ENCODE measurements around the gene KHDC3L. TPM values are rescaled to one million over a fixed set of nuclear protein-coding genes. Genes with fewer than 3 reads are reported as not detected.

Gene KHDC3L
- total RNA-seq, 2 experiments from 2014 or later, result not detected

DNA sequence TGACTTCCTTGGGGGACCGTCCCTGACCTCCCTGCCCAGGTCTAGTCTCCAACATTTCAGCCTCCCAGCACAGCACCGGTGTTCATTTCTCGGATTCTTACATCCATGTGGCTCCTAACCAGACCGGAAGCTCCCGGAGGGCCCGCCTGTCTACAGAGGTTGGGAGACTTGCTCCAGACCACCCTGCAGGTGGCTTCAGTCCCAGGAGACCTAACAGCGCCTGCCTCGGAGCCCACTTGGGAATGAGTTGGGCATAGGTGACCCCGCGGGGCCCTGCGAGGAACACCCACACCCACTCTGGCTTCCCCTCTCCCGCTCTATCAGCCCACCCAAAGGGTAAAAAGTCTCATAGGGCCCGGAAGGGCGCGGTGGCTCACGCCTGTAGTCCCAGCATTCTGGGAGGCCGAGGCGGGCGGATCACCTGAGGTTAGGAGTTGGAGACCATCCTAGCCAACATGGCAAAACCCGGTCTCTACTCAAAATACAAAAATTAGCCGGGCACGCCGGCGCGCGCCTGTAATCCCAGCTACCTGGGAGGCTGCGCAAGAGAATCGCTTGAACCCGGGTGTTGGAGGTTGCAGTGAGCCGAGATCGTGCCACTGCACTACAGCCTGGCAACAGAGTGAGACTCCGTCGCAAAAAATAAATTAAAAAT is 13.8 kb upstream of the KHDC3L start:
- H3K9me2 ChIP-seq (ENCODE audit: insufficient read depth, low read length), result no peaks in the 10 kb centered on the region
- CTCF ChIA-PET (ENCODE audit: unreplicated experiment), result no interaction called here
- POLR2A ChIA-PET, result no interaction called here
- no TSS peak for BruUV-seq (replicated peaks)
- no peaks in the 10 kb centered on the region for H4K20me1 ChIP-seq (ENCODE audit: insufficient read depth, low read length)
- no peaks in the 10 kb centered on the region for H3K9me3 ChIP-seq (ENCODE audit: low read length)
- no peaks in the 10 kb centered on the region for H3K4me1 ChIP-seq (ENCODE audit: insufficient read depth, low read length, poor library complexity, severe bottlenecking)
- H2AFZ ChIP-seq (ENCODE audit: low read length), result no peak overlapping the region
- H3K36me3 ChIP-seq (ENCODE audit: insufficient read depth, low read length), result no peaks in the 10 kb centered on the region
- H3K4me2 ChIP-seq (ENCODE audit: low read length), result no peak overlapping the region
- no peaks in the 10 kb centered on the region for H3K79me2 ChIP-seq (ENCODE audit: insufficient read depth, low read depth, low read length)
- intact Hi-C loops (cut with micrococcal nuclease; ENCODE audit: unreplicated experiment), result no loop called here
- no peak overlapping the region for H3K27ac ChIP-seq (ENCODE audit: low read depth, low read length, poor library complexity, severe bottlenecking)
- no peak overlapping the region for H3K4me3 ChIP-seq (ENCODE audit: low read depth, low read length, poor library complexity, severe bottlenecking)
- no peak for DNase-seq (ENCODE audit: low spot score)
- TF ChIP-seq, protein P1, sequence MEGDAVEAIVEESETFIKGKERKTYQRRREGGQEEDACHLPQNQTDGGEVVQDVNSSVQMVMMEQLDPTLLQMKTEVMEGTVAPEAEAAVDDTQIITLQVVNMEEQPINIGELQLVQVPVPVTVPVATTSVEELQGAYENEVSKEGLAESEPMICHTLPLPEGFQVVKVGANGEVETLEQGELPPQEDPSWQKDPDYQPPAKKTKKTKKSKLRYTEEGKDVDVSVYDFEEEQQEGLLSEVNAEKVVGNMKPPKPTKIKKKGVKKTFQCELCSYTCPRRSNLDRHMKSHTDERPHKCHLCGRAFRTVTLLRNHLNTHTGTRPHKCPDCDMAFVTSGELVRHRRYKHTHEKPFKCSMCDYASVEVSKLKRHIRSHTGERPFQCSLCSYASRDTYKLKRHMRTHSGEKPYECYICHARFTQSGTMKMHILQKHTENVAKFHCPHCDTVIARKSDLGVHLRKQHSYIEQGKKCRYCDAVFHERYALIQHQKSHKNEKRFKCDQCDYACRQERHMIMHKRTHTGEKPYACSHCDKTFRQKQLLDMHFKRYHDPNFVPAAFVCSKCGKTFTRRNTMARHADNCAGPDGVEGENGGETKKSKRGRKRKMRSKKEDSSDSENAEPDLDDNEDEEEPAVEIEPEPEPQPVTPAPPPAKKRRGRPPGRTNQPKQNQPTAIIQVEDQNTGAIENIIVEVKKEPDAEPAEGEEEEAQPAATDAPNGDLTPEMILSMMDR (conservative IDR thresholded peaks at IDR 0.05; ENCODE audit: low read length), result no peak
- TF ChIP-seq EZH2phosphoT487 (IDR thresholded peaks at IDR 0.05; ENCODE audit: borderline replicate concordance, low read depth, low read length), result no peak

DNA sequence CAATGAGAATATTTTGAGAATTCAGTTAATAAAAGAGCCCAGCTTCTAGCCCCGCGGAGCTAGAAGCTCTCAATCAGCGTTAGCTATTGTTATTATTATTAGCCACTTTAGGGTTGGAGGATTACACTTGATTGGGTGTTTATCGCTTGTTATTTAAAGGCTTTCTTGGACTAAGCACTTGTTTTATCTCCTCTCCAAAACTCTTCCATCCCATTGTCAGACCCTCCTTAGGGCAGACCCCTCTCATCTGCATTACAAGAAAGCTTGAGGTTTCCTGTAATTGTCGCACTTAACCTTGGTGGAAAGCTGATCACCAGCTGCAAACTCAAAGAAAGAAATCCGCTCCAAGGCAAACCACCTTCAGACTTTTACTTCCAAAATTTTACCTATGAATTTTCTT is 13.1 kb upstream of the KHDC3L start:
- CTCF ChIA-PET (ENCODE audit: unreplicated experiment), result no interaction called here

More for the DNA sequence above, 13.1 kb upstream of the KHDC3L start:
- H2AFZ ChIP-seq (ENCODE audit: low read length), result no peak overlapping the region
- POLR2A ChIA-PET, result interaction anchor here (1.2 kb wide), 1 partner anchor 17 kb away, joined by 4 read pairs; no protein-coding TSS in a partner anchor
- H3K4me1 ChIP-seq (ENCODE audit: insufficient read depth, low read length, poor library complexity, severe bottlenecking), result no peaks in the 10 kb centered on the region
- H3K9me2 ChIP-seq (ENCODE audit: insufficient read depth, low read length), result no peaks in the 10 kb centered on the region
- intact Hi-C loops (cut with micrococcal nuclease; ENCODE audit: unreplicated experiment), result no loop called here
- no peaks in the 10 kb centered on the region for H3K79me2 ChIP-seq (ENCODE audit: insufficient read depth, low read depth, low read length)
- no peaks in the 10 kb centered on the region for H3K36me3 ChIP-seq (ENCODE audit: insufficient read depth, low read length)
- no peak overlapping the region for H3K27ac ChIP-seq (ENCODE audit: low read depth, low read length, poor library complexity, severe bottlenecking)
- H4K20me1 ChIP-seq (ENCODE audit: insufficient read depth, low read length), result no peaks in the 10 kb centered on the region
- DNase-seq (ENCODE audit: low spot score), result no peak
- H3K4me3 ChIP-seq (ENCODE audit: low read depth, low read length, poor library complexity, severe bottlenecking), result no peak overlapping the region
- TF ChIP-seq, protein P1 (conservative IDR thresholded peaks at IDR 0.05; ENCODE audit: low read length), result no peak
- no peak for TF ChIP-seq EZH2phosphoT487 (IDR thresholded peaks at IDR 0.05; ENCODE audit: borderline replicate concordance, low read depth, low read length)
- no peak overlapping the region for H3K4me2 ChIP-seq (ENCODE audit: low read length)
- BruUV-seq (replicated peaks), result no TSS peak
- no peaks in the 10 kb centered on the region for H3K9me3 ChIP-seq (ENCODE audit: low read length)
